HG02759 (cell line): ENCODE measurements around the gene NRG3.

Experiments used
- ATAC-seq: cut with Tn5 transposase; IDR thresholded peaks from one replicate; pipeline ENCODE4 v1.9.1; 2021; ENCODE audit warnings: mild to moderate bottlenecking, moderate library complexity; ENCODE audit not compliant: unreplicated experiment

NRG3 gene

DNA sequence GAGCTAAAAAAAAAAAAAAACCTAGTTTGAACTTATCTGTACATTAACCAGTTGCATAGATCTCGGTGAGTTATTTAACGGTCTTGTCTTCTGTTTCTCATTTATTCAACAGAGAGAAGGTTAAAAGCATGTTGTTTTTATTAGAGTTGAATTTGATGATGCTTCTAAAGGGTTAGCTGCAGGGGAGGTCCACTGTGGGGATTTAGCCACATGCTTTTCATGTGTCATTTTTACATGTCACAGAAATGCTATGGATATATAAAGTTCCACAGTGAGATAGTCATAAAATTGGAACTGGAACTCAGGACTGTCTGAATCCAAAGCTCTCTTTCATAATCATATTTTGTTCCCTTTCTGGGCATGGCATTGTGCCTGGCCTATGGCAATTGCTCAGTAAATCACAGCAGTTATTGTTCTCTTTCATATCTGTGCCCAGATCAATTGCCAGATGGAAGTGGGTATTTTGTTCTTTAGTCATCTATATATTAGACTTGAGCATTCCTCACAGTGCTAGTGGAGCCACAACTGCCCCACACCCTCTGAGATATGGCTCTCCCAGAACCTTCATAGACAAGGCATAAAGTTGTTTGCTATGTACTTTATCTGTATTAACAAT, 578.8 kb downstream of the NRG3 start:
- no peak for ATAC-seq

DNA sequence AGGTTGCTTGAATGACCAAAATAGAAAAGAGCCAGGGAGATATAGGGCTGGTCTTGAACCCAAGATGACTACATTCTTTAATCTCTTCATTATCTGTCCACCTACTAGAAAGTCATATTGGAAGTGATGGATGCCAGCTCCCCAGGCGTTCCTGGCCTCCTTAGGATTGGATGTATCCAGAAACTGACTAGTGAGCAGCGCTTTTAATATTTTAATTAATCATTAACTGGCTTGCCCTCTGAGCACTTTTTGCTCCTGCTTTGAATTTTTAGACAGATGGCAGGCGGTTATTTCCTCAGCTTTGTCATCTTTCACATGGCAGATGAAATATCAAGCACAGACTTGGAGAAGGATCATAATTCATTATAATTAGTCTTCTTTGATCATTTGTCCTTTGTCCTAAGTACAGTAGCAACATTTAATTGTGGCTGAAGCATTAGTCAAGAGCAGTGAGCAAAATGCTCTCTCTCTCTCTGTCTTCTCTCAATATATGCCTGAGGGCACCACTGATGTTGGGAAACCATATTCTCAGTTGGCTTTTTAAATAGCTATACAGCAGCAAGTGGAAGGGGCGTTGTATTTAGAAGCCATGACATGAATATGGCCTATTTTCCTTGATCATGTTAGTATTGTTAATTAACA, 588.0 kb downstream of the NRG3 start:
- ATAC-seq: no peak

DNA sequence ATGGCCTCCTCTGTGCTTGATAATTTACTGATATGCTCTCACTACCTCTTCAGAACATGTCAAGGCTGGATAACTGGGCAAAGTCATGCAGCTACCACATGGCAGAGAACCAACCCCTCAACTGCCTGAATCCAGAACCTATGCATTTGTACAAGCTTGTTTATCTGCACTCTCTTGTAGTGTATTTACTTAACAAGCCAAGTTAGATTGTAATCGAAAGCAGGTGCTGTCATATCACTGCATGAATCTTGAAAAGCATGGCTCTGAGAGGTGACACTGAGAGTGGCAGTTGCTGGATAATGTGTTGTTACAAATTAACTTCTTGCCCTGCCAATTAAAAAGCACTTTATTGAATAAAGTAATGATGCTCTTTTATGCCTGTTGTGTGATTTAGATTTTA, 588.6 kb downstream of the NRG3 start:
- ATAC-seq: no peak

DNA sequence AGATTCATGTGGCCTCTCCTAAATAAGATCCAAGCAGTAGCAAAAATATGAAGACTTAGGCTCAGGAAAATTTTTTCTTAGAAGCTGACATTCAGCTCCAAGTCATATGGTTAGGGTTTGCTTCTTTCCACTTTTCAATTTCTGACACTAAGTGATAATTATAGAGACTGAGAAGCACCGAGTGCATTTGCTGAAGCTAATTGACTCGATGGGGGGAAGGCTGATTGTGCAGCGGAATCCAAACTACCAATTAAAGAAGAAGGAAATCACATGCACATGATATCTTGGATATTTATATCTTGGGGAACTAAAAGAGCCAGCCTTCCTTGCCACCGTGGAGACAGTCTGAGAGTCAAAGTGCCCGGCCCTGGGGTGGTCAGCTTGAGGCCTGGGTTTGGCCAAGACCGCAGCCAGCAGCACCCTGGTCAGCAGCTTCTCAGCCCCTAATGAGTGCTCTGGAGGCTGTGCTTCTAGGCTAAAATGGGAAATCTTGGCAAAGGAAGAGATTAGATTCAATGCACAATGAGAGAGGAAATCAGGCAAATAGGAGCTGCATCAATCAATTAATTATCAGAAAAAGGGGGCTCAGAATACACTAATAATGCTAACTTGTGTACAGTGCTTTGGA, 589.3 kb downstream of the NRG3 start:
- ATAC-seq: no peak

DNA sequence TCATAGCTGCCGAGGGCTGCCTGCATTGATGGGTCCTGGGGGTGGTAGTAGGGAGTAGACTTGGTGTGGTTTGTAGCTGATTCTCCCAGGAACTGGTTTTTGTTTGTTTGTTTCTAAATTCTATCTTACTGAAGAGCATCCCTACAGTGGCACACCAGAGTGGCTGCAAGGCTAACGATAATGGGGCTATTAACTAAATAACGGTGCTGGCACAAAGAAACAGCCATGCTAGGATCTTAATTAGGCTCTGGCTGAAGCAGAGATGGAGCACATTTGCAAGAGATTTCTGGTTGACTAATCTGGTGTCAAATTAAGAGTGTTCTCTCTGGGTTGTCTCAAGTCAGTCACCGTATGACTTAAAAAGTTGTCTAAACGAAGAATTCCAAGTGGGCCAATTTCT, 590.0 kb downstream of the NRG3 start:
- ATAC-seq: no peak

DNA sequence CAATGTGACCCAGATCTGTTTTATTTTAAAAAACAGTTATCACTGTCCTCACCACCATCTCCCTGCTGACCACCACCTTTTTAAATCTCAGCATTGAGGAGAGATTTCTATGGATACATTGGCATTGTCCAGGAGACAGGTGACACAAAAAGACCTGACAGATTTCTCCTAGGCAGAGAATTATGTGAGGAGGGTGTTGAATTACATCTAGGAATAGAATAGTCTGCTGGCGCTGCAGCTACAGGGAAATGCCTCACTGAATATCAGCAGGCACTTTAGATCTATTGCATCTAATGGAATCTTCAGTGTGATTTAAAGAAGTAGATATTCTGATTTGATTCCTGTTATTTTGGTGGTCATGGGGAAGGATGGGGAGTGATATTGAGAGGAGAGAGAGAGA, 593.5 kb downstream of the NRG3 start:
- no peak for ATAC-seq

DNA sequence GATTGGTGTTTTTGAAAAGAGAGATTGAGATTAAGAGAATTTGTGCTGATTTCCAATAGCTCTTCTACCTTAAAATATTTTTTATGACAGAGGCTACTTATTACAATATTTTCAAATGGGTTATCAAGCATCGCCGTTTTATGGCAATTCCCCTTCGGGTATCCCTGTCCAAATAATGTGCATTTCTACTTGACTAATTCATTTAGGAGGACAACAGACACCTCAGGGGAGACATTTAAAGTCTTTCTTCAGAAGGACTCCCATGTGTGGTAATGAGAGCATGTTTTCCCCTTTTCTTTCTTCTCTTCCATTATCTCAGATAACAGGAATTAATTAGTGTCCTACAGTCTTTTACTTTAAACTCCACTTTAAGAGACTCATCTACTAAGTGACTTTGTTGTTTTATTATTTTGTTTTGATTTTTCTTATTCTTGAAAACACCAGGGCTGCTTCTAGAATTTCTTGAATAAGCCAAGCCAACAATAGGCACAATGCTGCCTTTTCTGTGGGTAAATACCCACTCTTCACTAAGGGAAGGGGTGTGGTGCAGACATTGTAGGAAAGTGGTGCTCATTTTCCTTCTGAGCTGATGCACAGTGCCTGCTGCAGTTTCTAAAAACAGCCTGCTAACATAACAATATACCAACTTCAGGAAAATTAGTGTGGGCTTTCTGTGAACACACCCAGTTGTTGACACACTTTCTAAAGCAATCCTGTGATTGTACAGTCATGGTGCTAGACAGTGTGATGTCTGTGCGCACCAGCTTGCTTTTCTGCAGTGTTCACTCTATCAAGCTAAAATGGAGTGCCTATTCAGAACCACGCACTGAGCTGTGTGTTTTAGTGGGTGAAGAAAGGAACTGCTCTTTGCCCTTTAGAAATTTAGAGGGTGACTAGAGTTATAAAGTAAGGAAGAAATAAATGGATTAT, 597.7 kb downstream of the NRG3 start:
- no peak for ATAC-seq

DNA sequence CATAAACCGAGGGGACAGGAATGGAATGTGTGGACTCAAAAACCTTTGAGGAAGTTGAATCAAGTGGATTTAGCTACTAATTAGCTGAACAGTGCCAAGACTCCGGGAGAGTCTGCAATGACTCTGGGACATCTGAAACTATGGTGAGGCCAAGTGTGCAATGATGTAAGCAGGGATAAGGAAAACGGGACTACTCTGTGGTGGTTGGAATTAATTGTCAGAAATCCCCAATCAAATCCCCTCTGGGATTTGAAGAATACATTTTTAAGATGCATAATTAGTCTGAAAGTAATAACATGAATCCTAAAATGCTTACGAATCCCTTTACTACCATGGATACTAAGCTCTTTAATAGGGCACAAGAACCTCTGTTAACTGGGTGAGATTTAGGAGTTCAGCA, 602.8 kb downstream of the NRG3 start:
- no peak for ATAC-seq

DNA sequence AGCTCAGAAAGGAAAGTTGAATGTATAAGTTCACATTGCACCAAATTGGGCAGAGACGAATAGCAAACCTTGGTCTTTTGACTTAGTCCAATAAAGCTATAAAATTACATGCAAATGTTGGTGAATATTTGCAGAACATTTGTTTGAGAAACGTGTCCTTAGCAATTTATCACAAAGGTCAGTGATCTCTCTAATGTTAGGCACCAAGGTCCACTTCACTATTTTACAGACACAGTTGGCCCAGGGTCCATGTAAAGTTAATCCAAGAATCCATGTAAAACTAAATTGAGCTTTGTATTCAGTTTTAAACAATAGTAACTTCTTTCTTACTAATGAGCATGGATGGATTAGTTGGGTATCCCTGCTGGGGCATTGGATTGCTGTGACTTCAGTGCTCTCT, 617.7 kb downstream of the NRG3 start:
- ATAC-seq: no peak

DNA sequence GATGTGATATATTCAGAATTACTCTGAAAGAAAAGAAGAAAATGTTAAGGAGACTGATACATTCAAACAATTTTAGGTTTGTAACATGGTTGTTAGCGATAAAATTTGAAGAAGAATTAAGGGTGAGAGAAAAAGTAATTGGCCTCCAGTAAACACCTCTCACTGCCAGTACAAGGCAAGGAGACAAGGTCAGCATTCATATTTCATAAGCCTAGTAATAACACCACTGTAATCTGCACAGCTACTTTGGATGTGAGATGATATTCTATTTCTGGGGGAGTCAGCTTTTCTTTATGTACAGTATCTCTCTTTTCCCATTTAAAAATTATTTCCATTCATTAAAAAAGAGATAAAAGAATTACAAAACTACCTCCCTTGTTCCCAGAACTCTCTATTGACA, 621.1 kb downstream of the NRG3 start:
- ATAC-seq: no peak

DNA sequence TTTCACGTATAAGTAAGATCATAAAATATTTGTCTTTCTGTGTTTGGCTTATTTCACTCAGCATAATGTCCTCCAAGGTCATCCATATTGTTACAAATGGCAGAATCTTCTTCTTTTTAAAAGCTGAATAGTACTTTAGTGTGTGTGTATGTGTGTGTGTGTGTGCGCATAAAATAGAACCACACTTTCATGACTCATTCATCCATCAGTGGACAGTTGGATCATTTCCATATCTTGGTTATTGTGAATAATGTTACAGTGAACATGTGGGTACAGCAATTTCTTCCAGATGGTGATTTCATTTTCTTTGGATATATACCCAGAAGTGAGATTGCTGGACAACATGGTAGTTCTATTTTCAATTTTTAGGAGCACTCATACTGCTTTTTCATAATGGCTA, 622.4 kb downstream of the NRG3 start:
- ATAC-seq: no peak

DNA sequence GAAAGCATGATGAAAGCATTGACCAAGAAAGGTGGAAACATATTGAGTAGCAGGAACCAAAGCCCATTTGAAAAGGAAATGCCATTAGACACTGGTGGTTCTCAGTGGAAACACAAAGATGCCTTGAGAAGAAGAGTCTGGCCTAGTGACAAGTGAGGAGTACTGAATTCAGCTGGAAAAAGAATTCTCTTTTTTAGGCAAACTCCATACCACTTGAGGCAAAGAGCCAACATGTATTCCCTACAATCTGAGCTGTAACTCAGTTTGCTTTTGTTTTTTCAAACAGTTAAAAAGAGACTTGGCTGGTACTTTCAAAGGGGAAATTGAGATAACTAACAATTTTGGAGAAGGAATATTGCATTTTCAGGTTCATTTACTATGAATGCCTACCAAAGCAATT, 624.0 kb downstream of the NRG3 start:
- no peak for ATAC-seq

DNA sequence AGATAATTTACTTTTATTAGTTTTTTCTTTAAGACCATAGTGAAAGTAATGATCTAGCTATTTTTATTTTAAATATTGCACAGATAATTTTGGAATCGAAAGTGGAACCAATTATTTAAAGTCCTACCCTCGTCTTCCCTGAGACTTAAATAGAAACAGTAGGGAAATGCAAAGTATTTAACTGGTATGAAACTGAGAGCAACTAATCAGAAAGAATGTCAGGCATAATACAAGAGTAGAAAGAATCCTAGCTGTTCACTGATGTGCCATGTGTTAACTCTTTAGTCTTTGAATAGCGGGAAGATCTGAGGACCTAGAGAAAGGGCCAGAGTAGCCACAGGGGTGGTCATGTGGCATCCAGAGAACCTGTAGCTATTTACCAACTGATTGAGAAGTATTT, 630.0 kb downstream of the NRG3 start:
- no peak for ATAC-seq

DNA sequence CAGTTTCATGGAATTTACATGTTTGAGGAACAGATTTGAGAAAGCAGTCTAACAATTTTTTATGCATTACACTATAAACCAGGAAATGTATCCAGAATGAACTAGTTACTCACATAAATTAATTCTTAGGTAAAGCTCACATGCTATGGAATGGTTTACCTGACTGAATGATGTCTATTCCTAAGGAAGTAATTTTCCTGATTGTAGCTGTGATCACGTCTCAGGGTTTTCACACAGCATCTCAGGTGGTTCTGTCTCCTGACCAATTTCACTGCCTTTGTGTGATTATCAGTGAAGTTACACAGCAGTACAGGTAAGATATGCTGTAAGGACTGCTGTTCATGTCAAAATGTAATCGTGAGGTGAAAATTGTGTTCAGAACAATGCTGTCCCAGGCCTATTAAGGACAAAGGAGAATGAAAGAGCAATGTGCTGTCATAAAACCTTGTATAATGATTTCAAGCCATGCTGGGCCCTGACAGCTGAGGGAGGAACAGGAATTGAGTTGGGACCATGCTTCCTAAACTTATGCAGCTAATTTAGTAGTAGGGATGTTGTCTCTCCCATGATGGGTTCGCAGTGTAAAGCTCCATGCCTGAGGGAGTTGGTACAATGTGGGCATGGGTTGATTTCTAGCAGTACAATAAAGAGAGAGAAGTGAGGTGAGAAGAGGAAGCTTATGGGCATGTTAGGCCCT, 631.8 kb downstream of the NRG3 start:
- ATAC-seq: no peak

DNA sequence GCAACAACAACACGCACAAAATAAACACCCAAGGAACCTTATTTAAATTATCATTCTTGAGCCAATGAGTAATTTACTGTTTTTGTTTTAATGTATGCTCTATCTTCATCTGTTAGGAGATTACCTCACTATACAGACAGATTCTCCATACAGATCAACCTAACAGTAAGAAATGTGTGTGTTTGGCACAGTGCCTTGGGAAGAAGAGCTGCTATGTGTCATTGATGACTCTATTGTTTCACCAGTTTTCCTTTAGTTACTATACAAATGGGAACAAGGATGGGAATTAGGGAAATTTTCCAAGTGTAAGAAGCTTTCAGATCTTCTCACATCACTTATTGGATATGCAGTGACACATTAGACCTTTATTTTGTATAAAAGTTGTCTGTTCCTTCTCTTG, 640.3 kb downstream of the NRG3 start:
- no peak for ATAC-seq

DNA sequence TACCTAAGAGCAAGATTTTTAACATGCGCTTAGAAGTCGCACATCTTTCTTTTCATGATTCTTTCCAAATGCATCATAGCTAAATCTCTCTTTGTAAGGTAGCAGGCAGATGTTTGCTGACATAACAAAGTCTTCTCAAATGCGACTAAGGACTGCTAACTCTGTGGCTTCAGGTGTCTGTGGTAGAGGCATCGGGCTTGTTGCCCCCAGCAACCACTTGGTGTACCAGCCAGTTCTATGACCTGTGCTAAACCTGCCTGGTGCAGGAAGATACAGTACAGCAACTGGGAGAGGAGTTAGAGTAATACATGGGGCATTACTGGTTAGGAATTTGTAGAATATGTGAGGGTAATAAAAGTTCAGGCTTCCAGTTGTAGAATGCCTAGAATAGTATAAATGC, 654.1 kb downstream of the NRG3 start:
- ATAC-seq: no peak

DNA sequence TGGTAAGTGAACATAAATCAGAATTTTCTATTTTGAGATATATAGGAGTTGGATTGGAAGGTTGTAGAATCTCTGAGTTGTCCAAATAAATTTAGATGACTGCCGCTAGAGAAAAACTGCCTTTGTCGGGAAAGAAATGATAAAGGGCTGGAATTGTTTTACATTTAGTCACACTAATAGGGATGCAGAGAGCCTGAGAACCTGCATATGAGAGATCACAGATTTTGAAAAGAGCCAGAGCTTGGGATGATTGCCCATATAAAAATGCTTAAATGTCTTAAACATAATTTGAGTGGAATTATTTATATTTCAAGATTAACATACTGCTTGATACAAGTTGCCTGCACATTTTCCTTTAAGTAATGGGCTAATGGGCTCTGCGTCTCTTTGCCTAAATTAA, 660.5 kb downstream of the NRG3 start:
- ATAC-seq: no peak

DNA sequence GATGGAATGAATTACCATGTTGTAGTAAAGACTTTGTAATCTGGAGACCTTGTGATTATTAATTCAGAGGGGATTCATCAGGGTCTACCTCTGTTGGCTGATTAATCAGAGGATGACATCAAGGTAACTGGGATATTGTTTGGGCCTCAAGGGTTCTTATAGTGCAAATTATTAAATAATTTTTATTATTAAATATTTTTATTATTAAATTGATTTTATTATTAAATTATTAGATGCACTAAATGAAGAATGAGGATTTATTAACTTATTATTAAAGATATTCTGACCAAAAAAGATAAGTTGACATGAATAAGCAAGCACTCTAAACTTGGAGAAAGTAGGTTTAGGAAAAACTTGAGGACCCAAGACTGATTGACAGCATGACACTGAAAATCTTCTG, 661.7 kb downstream of the NRG3 start:
- no peak for ATAC-seq

DNA sequence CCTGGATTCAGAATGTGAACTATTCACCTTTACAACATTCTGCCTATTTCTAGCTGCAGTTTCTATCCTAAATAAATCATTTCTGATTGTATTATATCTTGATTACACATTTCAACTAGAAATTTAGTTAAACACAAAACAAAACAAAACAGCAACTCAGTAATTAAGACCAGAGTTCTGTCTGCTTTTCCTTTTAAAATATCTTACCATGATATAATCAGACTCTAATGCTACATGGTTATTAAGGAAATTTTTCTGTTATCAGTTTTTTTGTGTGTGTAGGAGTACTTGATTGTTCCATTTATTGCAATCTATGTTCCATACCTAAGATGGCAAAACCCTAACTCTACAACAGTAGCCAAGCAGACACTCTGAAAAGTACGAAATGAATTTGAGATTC, 663.3 kb downstream of the NRG3 start:
- no peak for ATAC-seq

DNA sequence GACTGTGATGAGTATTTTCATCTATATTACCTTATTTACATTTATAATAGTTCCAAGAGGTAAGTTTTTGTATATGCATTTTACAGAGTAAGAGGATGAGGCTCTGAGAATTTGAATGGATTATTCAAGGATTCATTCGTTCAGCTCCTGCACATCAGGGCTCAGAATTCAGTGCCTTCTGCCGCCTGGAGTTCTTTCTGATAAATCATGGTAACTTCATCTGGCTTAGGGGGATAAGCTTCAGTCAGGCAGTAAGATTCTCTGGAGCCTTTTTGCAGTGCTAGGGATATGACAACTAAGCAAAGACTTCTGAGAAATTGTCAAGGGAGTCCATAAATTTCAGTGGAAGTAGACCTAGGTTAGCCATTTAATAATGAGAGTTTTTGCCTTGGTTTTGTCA, 668.6 kb downstream of the NRG3 start:
- ATAC-seq: no peak

DNA sequence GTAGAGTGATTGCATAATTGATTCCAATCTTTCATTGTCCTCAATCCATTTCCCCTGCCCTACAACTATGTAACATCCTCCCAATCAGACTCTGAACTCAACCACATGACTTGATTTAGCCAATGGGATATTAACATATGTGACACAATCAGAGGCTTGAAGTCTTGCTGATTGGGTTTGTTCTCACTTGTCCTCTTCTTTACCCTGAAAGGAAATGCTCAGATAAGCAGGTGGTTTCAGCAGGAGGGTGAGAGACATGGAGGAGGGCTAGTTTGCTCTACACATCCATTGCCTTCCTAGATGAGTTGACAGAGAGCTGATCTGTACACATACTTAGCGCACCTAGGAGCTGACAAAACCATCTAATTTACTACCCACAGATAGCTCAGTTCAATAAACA, 669.4 kb downstream of the NRG3 start:
- no peak for ATAC-seq
